Sigmoid colon (tissue), 7 donors: ENCODE results near the gene GNAT1. TPM values are rescaled to one million over a fixed set of nuclear protein-coding genes. Genes with fewer than 3 reads are reported as not detected.

ENCODE experiments used
- DNase-seq: peaks from one replicate; pipeline ENCODE4 v3.0.0-alpha.2; 2019
- H3K27ac ChIP-seq, 4 donors: fragments of 200-600 bp; sonication (generic); one replicate each; pipeline ENCODE4 v1.5.1; 2016 to 2019; ENCODE audit warnings: mild to moderate bottlenecking in 1 of 4
- H3K27me3 ChIP-seq, 3 donors: fragments of 200-600 bp; sonication (generic); one replicate each; pipeline ENCODE4 v1.5.1; 2019; ENCODE audit warnings: mild to moderate bottlenecking in 1 of 3
- H3K36me3 ChIP-seq, 4 donors: fragments of 200-600 bp; sonication (generic); one replicate each; pipeline ENCODE4 v1.5.1; 2016 to 2019
- H3K4me1 ChIP-seq, 4 donors: fragments of 200-600 bp; sonication (generic); one replicate each; pipeline ENCODE4 v1.5.1; 2017 to 2019
- H3K4me3 ChIP-seq, 4 donors: fragments of 200-600 bp; sonication (generic); one replicate each; pipeline ENCODE4 v1.5.1; 2017 to 2019; ENCODE audit warnings: mild to moderate bottlenecking in 2 of 4, moderate library complexity in 1 of 4
- H3K9me3 ChIP-seq, 4 donors: fragments of 200-600 bp in 3 of 4; sonication (generic) in 3 of 4; one replicate each; pipeline versions ENCODE4 v1.5.1 to v1.6.1; 2013 to 2019
- EP300 ChIP-seq, 4 donors: sonication (generic); formaldehyde crosslinking; IDR thresholded peaks; one replicate each; pipeline ENCODE4 v1.6.1; 2017; ENCODE audit warnings: antibody characterized with exemption in 4 of 4
- POLR2A ChIP-seq, 2 donors: fragments of 450-650 bp; IDR thresholded peaks; one replicate each; pipeline ENCODE4 v1.6.1; 2016; ENCODE audit warnings: antibody characterized with exemption in 2 of 2, mild to moderate bottlenecking in 2 of 2, moderate library complexity in 2 of 2
- POLR2AphosphoS5 ChIP-seq, 4 donors: sonication (generic); formaldehyde crosslinking; IDR thresholded peaks; one replicate each; pipeline ENCODE4 v1.6.1; 2017; ENCODE audit warnings: antibody characterized with exemption in 4 of 4
- WGBS, 2 donors: extraction: QIAGEN DNeasy Blood & Tissue Kit; methylation state at CpG; one replicate each; pipeline ENCODE4 v1.1.7; 2013; 5-methylcytosine and 5-hydroxymethylcytosine counted together
- intact Hi-C: fragments of 100-400 bp; cut with DNase I; formaldehyde crosslinking; loops from one replicate; pipeline ENCODE4 v1.15.1; 2023
- polyA plus RNA-seq, 3 donors: library from polyadenylated mRNA; stranded (reverse); fragments of 200-250 nt; gene quantifications; one replicate each; pipeline ENCODE4 v1.2.3, GENCODE V29; 2013
- total RNA-seq, 4 donors: library from RNA; depleted of rRNA; stranded (reverse); fragments of >200 nt; gene quantifications; one replicate each; pipeline ENCODE4 v1.1.0, GENCODE V29; 2016
- TF ChIP-seq, protein P1 (sequence below), 4 experiments: fragments of 450-650 bp in 3 of 4; fragments of 200-600 bp in 1 of 4; IDR thresholded peaks; one replicate each; pipeline ENCODE4 v1.5.1; 2016 to 2019; ENCODE audit warnings: antibody characterized with exemption in 4 of 4, mild to moderate bottlenecking in 3 of 4, moderate library complexity in 2 of 4
- donor health status: healthy with polysubstance abuse.
- donor health status: Bipolar disorder and iron deficiency.
- donor health status: healthy.

Gene GNAT1
- total and polyA plus RNA-seq, 7 donors = 0.06 TPM; not detected in 6

DNA sequence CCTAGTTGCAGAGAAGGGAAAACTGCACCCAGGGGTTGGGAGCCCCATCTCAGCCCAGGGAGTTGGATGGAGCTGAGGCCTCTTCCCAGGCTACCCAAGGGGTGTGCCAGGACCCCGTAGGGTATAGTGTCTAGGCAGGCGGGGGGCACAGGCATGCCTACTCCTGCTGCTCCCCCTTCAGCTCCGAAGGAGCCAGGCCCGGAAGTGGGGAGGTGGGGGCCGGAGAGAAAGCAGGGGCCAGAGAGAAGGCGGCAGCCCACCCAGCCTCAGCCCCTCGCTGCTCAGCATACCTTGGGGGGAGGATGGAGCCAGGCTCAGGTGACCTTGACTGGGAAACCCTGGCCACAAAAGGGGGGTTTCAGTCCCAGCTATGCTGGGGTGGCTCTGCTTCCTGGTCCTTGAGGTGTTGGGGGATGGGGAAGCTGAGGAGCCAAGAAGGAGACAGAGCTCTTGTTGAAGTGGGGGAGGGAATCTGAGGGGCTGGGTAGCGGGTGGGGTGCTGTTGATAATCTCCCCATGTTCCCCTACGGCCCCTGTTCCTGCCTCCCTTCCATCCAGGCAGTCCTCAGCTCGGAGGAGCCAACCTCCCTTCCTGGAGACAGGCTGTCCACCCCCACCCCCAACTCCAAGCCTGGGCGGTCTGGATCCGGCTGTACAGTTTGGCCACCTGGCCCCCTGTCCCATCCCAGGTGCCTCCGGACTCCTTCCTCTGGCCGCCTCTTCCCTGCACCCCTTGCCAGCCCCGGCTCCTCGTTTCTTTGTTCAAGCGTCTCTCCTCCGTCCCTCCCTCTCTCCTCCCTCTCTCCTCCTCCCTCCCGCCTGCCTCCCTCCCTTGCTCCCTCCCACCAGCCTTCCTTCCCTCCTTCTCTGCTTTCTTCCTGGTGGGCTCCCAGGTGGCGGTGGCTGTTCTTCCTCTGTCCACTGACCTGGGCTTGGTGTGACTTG lies 34.6 kb upstream of the GNAT1 start:
- Histone ChIP-seq H3K27me3 (peaks cover 0 to 7% (median 4%) of the 10 kb centered on the region in 3 donors), H3K27ac (peak overlapping the region; percentile 39 to 90 (median 86)), H3K4me3 (peak overlapping the region; percentile 6 to 65 (median 58)), H3K4me1 (peaks cover 0 to 70% (median 66%) of the 10 kb centered on the region in 4 donors), H3K9me3 (no peaks in the 10 kb centered on the region), H3K36me3 (no peaks in the 10 kb centered on the region)
- intact Hi-C loops = no loop called here
- TF ChIP-seq EP300 (IDR thresholded peaks at IDR 0.05) (no peak), POLR2A (IDR thresholded peaks at IDR 0.05) (peak in 1 of 2 donors; percentile 24)
- WGBS, 2 donors = 9 to 31% methylated on average over 20 of the region's 20 CpGs
- no peak for DNase-seq

DNA sequence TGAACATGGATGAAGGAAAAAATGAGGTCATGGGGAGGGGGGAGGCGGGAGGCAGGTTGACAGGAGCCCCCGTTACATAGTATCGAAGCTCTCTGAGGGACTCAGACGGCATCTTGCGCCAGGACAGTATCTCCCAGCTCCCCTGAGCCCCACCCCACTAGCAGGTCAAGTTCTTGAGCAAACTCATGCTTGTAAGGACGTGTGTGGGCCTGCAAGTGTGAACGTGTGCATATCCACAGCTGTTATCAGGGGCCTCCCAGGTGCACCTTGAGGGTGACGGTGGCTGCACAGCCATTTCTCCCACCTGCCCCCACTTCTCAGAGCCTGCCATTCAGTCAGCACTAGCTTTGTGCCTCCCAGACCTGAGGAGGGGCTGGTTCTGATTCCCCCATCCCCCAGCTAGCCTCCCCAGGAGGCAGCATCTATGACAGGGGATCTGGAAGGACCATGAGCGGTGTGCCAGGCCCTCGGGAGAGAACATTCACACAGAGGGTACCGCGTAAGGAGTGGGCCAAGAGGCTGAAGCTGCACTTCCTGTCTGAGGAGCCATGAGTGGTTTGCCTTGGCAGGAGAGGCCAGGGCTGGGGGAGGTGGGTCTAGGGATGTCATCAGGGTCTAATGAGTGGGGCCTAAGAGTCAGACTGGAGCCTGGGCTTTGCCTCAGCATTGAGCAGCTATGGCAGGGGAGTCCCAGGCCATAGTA lies 33.4 kb upstream of the GNAT1 start:
- DNase-seq = no peak
- H3K27ac ChIP-seq = peak overlapping the region; percentile 31 to 90 (median 86)
- no peak overlapping the region for H3K4me3 ChIP-seq

DNA sequence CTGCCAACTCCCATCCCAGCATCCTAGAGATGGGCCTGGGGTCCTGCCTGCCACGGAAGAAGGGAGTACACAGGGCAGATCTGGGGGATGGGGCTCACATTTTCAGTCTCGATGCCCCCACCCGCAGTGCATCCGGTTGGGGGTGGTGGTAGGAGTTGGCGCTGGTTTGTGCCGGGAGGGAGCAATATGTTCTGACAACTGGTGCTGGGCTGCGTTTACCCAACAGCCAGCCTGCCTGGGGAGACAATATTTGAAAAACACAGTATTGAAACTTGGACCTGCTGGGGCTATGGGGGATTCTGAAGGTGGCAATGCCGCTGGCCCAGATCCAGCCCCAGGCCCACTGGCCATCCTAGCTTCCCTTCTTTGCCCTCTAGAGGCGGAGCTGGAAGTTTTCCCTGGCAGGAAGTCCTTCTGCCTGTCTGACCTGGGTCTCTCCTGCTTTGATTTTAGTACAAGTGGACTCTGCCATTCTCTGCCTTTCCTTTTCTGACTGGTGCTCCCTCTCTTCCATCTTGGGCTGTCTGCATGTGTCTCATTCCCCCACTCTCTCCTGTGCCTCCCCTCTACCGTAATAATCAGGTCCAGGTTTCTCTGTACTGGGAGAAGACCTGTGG lies 32.8 kb upstream of the GNAT1 start:
- DNase-seq = no peak
- Histone ChIP-seq H3K4me3 (no peak overlapping the region), H3K36me3 (no peaks in the 10 kb centered on the region), H3K9me3 (no peaks in the 10 kb centered on the region), H3K27me3 (peaks cover 0 to 7% (median 4%) of the 10 kb centered on the region in 3 donors), H3K27ac (peak overlapping the region; percentile 31 to 90 (median 86)), H3K4me1 (peaks cover 0 to 88% (median 85%) of the 10 kb centered on the region in 4 donors)
- no peak for TF ChIP-seq EP300 (IDR thresholded peaks at IDR 0.05)
- TF ChIP-seq, protein P1, sequence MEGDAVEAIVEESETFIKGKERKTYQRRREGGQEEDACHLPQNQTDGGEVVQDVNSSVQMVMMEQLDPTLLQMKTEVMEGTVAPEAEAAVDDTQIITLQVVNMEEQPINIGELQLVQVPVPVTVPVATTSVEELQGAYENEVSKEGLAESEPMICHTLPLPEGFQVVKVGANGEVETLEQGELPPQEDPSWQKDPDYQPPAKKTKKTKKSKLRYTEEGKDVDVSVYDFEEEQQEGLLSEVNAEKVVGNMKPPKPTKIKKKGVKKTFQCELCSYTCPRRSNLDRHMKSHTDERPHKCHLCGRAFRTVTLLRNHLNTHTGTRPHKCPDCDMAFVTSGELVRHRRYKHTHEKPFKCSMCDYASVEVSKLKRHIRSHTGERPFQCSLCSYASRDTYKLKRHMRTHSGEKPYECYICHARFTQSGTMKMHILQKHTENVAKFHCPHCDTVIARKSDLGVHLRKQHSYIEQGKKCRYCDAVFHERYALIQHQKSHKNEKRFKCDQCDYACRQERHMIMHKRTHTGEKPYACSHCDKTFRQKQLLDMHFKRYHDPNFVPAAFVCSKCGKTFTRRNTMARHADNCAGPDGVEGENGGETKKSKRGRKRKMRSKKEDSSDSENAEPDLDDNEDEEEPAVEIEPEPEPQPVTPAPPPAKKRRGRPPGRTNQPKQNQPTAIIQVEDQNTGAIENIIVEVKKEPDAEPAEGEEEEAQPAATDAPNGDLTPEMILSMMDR (IDR thresholded peaks at IDR 0.05) = no peak
- no peak for TF ChIP-seq POLR2AphosphoS5 (IDR thresholded peaks at IDR 0.05)
- TF ChIP-seq POLR2A (IDR thresholded peaks at IDR 0.05) = no peak
- intact Hi-C loops = no loop called here
- WGBS, 2 donors = 79 to 87% methylated on average over 10 of the region's 10 CpGs

More for the DNA sequence above, 33.4 kb upstream of the GNAT1 start:
- H3K27me3 ChIP-seq = peaks cover 0 to 7% (median 4%) of the 10 kb centered on the region in 3 donors
- intact Hi-C loops = no loop called here
- no peaks in the 10 kb centered on the region for H3K36me3 ChIP-seq
- no peaks in the 10 kb centered on the region for H3K9me3 ChIP-seq
- TF ChIP-seq POLR2A (IDR thresholded peaks at IDR 0.05) = no peak
- TF ChIP-seq, protein P1 (IDR thresholded peaks at IDR 0.05) = no peak
- TF ChIP-seq POLR2AphosphoS5 (IDR thresholded peaks at IDR 0.05) = no peak
- no peak for TF ChIP-seq EP300 (IDR thresholded peaks at IDR 0.05)
- H3K4me1 ChIP-seq = peaks cover 0 to 81% (median 78%) of the 10 kb centered on the region in 4 donors
- 73 to 77% methylated on average over 12 of the region's 12 CpGs for WGBS, 2 donors

DNA sequence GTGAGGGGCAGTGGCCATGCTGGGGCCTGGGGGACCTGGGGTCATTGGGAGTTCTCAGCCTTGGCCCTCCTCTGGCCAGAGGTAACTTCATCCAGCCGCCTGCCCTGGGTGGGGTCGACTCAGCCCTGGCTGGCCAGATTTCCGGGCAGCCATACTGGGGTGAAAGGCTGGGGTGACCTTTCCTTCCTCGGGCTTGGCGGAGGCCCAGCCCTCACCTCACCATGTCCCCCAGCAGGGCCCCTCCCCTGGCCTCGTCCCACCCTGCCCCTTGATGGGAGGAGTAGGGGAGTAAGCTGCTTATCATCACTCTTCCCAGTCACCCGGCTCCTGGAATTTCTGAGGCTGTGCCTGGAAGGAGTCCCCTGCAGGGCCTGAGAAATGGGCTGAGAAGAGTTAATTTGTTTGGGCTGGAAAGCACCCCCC lies 30.8 kb upstream of the GNAT1 start:
- 33 to 67% methylated on average over 7 of the region's 7 CpGs for WGBS, 2 donors
- Histone ChIP-seq H3K27me3 (peaks cover 0 to 6% (median 4%) of the 10 kb centered on the region in 3 donors), H3K4me1 (peaks cover 0 to 100% (median 93%) of the 10 kb centered on the region in 4 donors), H3K9me3 (no peaks in the 10 kb centered on the region), H3K4me3 (no peak overlapping the region), H3K36me3 (no peaks in the 10 kb centered on the region), H3K27ac (peak overlapping the region; percentile 86 to 91 (median 88))
- intact Hi-C loops = no loop called here
- DNase-seq = no peak
- TF ChIP-seq EP300 (IDR thresholded peaks at IDR 0.05) (no peak), POLR2AphosphoS5 (IDR thresholded peaks at IDR 0.05) (peak in 1 of 4 donors; percentile 23)

DNA sequence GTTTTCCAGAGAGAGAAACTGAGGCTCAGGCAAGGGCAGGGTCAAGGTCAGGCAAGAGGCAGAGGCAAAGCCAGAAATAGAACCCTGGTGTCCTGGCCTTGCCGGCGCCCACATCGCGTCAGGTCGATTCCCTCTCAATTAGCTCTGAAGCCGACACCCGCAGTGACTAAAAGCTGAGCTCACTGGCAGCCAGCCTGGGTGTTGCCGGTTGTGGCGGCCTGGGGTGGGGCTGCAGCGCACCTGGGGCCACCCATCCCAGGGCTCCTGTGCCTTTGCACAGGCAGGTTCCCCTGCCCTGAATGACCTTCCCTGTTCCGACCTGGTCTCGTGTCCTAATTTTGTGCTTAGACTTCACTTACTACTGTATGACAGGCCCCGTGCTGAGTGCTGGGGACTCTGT lies 30.1 kb upstream of the GNAT1 start:
- Histone ChIP-seq H3K27ac (peak overlapping the region; percentile 86 to 91 (median 88)), H3K4me3 (no peak overlapping the region), H3K4me1 (peaks cover 0 to 100% (median 93%) of the 10 kb centered on the region in 4 donors), H3K9me3 (no peaks in the 10 kb centered on the region), H3K27me3 (no peaks in the 10 kb centered on the region), H3K36me3 (no peaks in the 10 kb centered on the region)
- TF ChIP-seq POLR2A (IDR thresholded peaks at IDR 0.05) (no peak), POLR2AphosphoS5 (IDR thresholded peaks at IDR 0.05) (no peak), EP300 (IDR thresholded peaks at IDR 0.05) (no peak)
- TF ChIP-seq, protein P1 (IDR thresholded peaks at IDR 0.05) = no peak
- WGBS, 2 donors = 23 to 65% methylated on average over 13 of the region's 13 CpGs
- DNase-seq = no peak
- intact Hi-C loops = no loop called here
